Spleen (tissue), 7 donors: ENCODE results near the gene GRIK3.

Source experiments
- POLR2A ChIP-seq, 3 donors: fragments of 450-650 bp; IDR thresholded peaks; one replicate each; pipeline ENCODE4 v1.5.1; 2017; ENCODE audit warnings: antibody characterized with exemption in 3 of 3, mild to moderate bottlenecking in 1 of 3
- POLR2AphosphoS5 ChIP-seq, 3 donors: sonication (generic); formaldehyde crosslinking; IDR thresholded peaks; one replicate each; pipeline ENCODE4 v1.5.1; 2017; ENCODE audit warnings: antibody characterized with exemption in 3 of 3
- TF ChIP-seq, protein P1 (sequence below), 11 experiments: fragments of 200-600 bp in 7 of 11; fragments of 450-650 bp in 4 of 11; sonication (generic) in 4 of 11; IDR thresholded peaks in 8 of 11; conservative IDR thresholded peaks in 3 of 11; 1 replicate in 7 of 11; 2 replicates in 4 of 11; pipeline versions ENCODE4 v1.4.0 to v1.8.0; 2016 to 2021; ENCODE audit warnings: antibody characterized with exemption in 11 of 11, inconsistent platforms in 4 of 11, mild to moderate bottlenecking in 1 of 11
- donor health status: DM: no; HTN: no; CAD: no; lungs with moderate emphysema.
- donor health status: DM: no; HTN: no; CAD: no.
- donor health status: DM: no; HTN: no; CAD: no.

DNA sequence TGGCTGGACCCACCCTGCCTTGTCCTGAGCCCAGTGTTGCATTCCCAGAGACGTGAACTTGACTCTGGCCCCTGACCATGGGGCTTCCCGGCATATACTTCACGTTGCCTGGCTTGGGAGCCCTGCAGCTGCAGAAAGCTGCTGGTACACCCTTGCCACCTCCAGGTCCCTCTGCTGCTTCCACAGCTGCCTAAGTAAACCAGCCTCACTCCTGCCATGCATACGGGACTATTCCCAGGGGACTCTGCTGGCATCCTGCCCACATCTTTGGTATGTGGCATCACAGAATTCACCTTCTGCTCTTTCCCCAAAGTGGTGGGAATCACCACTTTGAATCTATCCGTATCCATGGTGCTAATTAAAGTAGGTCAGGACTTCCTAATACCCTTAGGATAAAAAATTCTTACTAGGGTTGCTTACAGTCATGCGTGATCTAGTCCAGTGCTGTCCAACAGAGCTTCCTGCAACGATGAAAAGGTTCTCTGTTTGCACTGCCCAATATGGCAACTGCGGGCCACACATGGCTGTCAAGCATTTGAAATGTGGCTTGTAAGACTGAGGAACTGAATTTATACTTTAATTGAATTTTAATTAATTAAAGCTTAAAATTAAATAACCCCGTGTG lies 203.0 kb downstream of the GRIK3 start:
- TF ChIP-seq POLR2A (IDR thresholded peaks at IDR 0.05) (no peak), POLR2AphosphoS5 (IDR thresholded peaks at IDR 0.05) (no peak)
- TF ChIP-seq, protein P1, sequence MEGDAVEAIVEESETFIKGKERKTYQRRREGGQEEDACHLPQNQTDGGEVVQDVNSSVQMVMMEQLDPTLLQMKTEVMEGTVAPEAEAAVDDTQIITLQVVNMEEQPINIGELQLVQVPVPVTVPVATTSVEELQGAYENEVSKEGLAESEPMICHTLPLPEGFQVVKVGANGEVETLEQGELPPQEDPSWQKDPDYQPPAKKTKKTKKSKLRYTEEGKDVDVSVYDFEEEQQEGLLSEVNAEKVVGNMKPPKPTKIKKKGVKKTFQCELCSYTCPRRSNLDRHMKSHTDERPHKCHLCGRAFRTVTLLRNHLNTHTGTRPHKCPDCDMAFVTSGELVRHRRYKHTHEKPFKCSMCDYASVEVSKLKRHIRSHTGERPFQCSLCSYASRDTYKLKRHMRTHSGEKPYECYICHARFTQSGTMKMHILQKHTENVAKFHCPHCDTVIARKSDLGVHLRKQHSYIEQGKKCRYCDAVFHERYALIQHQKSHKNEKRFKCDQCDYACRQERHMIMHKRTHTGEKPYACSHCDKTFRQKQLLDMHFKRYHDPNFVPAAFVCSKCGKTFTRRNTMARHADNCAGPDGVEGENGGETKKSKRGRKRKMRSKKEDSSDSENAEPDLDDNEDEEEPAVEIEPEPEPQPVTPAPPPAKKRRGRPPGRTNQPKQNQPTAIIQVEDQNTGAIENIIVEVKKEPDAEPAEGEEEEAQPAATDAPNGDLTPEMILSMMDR (IDR thresholded peaks at IDR 0.05 in 8 of 11, conservative IDR thresholded peaks at IDR 0.05 in 3 of 11), result no peak
